T-helper 22 cell (primary cell): Measurements from ENCODE around the gene NTM.

Source experiments
- DNase-seq: peaks from one replicate; pipeline ENCODE4 v3.0.0-alpha.2; 2020; ENCODE audit warnings: low read depth

NTM gene

GRCh38 chr11:131499199-131499598, 128.8 kb downstream of the NTM start:
- DNase-seq = no peak

- no peak for DNase-seq
Observed at GRCh38 chr11:131503017-131503416, 132.6 kb downstream of the NTM start.

DNA sequence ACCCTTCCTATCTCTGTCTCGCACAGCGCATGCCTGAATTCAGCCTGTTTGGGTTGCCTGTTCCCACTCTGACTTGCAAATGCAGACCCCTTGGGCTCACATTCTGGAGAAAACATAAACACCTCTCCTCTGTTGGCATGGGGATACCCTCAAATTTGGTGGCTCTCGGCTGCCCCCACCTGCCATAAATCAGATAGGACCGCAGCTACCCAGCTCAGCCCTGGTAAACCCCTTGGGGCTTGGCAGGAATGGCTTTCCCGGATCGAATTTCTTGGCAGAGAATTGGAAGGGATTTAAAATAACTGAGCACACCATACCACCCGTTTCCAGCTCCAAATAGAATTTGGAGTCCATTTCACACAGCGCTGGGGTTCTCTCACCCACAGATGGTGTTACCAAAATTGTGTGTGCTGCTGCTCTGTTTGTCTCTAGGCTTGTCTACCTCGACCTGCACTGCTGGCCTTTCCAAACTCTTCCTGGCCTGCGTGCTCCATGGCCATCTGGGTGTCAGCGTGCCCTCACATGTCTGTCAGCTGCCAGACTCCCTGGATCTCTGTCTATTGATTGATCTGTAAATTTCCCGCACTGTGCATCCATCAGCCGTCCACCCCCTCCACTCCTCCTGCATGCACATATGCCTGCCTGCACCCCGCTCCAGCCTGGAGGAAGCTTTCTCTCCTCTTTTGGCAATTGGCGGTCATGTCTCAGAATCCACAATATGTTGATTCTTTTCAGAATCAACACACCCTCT, 134.0 kb downstream of the NTM start:
- DNase-seq = no peak

GRCh38 chr11:131506348-131506747, 135.9 kb downstream of the NTM start:
- DNase-seq = no peak

DNA sequence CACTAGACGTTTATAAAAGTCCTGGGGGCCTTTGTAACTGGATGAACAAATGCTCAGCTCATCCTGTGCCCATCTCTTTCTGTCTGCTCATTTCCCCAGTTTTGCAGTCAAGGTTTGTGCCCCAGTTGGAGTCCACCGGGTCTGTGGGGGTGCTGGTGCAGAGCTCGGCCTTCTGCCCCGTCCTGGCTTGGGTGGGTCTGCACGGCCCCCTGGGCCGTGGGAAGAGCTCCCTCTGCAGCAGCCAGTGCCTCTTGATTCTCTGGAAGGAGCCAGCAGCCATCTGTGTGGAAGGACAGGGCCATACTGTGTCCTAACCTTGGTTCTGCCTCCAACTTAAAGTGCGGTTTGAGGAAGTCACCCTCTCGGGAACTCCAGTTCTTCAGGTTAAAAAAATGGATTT, 140.2 kb downstream of the NTM start:
- no peak for DNase-seq

DNA sequence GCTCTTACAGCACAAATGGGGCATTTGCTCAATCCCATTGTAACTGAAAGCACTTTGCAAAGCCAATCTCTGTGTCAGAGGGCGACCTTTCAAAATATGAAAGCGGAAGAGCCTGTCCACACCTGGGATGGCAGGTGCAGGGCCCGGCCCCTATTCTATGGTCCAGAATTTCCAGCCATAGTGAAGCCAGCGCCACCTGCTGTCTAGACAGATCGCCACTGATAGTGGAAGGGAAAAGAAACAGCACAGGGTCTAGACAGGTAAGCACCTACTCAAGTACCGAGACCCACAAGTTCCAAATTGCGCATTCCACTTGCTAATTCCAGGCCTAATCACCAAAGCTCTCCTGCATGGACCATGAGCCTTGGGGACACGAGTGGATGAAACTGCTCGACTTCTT, 141.4 kb downstream of the NTM start:
- DNase-seq = no peak

DNA sequence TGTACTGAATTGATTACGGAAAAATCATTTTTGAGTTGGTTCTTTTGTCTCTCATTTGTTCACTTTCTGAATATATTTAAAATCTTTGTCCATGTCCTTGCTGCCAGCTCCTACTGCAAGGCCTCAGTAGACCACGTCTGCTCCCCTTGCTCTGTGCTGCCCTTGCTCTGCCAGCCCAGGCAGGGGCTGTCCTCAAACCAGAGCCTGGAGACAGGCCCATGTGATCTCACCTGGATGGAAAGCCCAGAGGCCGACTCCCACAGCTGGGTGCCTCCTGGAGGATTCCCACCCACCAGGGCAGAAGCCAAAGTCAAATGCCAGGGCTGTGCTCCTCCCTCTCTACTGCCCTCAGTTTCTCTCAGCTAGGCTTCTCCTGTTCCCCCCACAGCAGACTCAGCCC, 141.8 kb downstream of the NTM start:
- DNase-seq = no peak

GRCh38 chr11:131514062-131514461, 143.6 kb downstream of the NTM start:
- no peak for DNase-seq

GRCh38 chr11:131518305-131518838, 148.0 kb downstream of the NTM start:
- DNase-seq = no peak

DNA sequence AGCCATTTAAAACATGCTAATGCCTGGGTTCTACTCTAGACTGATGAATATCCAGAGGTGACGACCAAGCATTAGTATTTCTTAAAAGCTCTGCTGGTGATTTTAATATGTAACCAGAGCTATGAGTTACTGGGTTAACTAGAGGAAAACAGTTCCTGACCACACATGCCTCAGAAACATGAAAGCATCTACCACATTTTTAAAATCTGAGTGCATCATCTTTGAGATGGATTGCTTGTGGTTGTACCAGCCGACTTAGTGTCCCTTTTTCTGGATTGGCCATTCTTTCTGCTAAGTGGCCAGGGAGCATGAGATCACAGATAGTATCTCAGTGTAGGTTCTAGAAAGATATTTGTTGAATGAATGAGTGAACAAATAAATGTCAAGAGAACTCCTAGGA, 152.4 kb downstream of the NTM start:
- DNase-seq = no peak

DNA sequence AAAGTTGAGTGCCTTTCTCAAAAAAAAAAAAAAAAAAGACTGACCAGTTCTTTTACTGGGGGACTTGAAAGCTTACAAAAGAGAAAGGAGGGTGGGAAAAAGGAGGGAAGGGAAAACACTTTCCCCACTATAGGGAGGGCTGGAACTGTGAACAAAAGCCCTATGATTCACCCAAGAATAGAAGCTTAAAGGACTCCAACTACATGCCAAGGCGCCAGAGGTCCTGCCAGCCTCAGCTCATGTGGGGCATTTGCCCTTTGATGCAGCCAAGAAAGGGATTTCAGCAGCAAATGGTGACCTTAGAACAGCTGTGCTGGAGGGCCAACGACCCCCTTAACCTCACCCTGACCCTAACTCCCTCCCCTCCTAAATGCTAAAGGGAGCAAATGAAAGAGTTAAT, 160.0 kb downstream of the NTM start:
- DNase-seq = no peak

- DNase-seq = no peak
Observed at GRCh38 chr11:131533149-131533548, 162.7 kb downstream of the NTM start.

- no peak for DNase-seq
Observed at GRCh38 chr11:131533998-131534397, 163.6 kb downstream of the NTM start.

- DNase-seq = no peak
Observed at GRCh38 chr11:131534611-131535010, 164.2 kb downstream of the NTM start.

GRCh38 chr11:131536159-131536558, 165.7 kb downstream of the NTM start:
- DNase-seq = no peak

DNA sequence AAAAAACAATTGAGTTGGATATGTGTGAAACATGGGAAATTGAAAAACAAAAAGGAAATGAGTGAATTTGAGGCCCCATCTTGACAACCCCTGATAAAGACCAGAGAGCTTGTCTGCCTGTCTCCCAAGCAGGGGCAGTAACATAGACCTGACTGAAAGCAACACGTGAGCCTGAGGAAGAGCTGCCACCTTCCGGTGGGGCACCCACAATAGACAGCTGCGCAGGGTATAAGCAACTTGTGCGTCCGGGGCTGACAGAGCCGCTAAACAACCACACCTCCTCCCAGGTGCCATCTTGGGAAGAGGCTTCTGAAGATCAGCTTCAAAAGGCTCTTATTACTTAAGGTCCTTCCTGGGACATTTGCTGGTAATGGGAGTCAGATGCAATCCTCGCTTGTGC, 166.8 kb downstream of the NTM start:
- DNase-seq = no peak

DNA sequence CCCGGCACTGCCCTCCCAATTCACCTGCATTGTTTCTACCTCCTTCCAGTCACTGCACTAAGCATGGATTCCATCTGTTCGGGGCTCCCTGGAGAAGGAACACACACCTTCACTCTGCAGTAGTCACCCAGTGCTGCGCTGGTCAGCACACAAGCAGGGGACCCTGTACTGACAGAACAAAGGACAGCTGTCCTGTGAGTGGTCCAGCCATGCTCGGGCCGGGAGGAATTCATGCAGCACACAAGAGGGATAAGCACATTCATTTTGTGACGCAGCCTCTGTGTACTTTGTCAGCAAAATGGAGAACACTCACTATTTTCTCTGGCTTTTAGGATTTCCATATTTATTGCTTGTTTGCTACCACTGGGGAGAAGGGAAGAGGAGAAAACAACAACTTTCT, 167.3 kb downstream of the NTM start:
- no peak for DNase-seq

DNA sequence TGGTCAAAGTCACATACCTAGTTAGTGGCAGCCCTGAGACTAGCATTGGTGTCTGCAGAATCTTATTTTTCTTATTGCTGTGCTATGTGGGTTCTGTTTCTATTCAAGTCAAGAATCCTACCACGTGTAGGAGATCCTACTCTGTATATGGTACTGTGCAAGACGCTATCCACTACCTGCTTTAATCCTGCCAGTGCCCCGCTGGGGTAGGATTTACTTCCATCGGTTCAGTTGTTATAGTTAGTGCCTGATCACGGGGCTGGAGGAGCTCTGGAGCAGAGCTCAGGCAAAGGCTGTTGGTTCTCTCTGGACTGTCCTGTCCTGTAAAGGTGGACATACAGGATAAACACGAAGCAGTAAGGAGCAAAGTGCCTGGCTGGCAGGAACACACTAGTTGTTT, 167.9 kb downstream of the NTM start:
- DNase-seq = no peak

DNA sequence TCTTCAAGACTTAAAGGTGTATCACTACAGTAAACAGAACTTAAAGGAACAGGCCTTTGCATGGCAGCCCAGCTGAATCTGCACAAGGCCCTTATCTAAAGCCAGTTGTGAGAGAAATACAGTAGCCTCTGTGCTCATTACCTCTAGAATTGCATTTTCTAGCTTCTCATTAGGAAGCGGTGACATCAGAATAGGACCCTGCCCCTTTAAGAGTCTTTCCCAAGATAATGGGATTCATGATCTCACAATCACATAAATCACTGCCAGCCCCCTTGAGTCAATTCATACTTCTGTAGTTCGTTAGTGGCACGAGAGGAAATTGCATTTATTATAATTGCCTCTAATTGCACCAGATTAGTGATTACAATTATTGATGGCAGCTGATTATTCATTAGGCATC, 170.3 kb downstream of the NTM start:
- DNase-seq = no peak

- no peak for DNase-seq
Observed at GRCh38 chr11:131543389-131544025, 173.1 kb downstream of the NTM start.

- no peak for DNase-seq
Observed at GRCh38 chr11:131544591-131544990, 174.2 kb downstream of the NTM start.

GRCh38 chr11:131546218-131546895, 175.9 kb downstream of the NTM start:
- DNase-seq = no peak

DNA sequence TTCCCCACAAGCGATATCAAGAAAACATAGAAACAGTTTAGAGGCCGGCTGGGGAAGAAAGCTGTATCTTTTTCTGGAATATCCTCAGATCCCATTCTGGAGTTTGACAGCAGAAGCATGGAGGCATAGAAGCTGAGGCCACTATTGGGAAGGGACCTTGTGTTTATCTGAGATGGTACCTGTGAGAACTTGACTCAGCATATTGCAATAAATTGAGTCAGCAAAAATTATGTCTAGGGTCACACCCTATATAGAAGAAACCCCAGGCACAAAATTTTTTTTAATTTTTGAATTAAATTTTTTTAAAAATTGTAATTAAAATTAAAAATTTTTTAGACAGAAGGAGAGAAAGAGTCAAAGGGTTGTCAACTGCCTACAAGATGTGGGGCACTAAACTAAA, 178.7 kb downstream of the NTM start:
- no peak for DNase-seq
